Measurements from ENCODE around the gene GRIN2A.

- TF ChIP-seq CSDC2 (CRISPR knock-in tag; IDR thresholded peaks at IDR 0.05), result no peak
- TF ChIP-seq ZFP3 (CRISPR knock-in tag; IDR thresholded peaks at IDR 0.05), result no peak
Measured at GRCh38 chr16:10070591-10070990, 111.6 kb downstream of the GRIN2A start.

Measured in SK-N-SH treated with all-trans-retinoic acid at 6 μM for 48 hours (cell line).